ENCODE measurements around the gene TNFRSF13B. TPM values are rescaled to one million over a fixed set of nuclear protein-coding genes. Genes with fewer than 3 reads are reported as not detected.
"Not testable (repeated sequence)": the region's sequence is repeated elsewhere in the genome, so short reads cannot be mapped to it uniquely, and the experiment has no call there.

Gene TNFRSF13B
- total and polyA plus RNA-seq, 10 of the 15 experiments (the other 5 are each of a cell fraction or from before 2014, with no cell fraction given) = 15.5 to 231 (median 119) TPM

- H3K4me2 ChIP-seq (ENCODE audit: control insufficient read depth, insufficient read depth); H3K9me3 ChIP-seq (replicated peaks; ENCODE audit: control insufficient read depth, insufficient read depth, low read length); H4K20me1 ChIP-seq (ENCODE audit: control insufficient read depth, insufficient read depth); intact Hi-C loops (cut with micrococcal nuclease; ENCODE audit: unreplicated experiment); H3K4me3 ChIP-seq; H3K4me1 ChIP-seq (ENCODE audit: control insufficient read depth, insufficient read depth, low read length); H3K27ac ChIP-seq (ENCODE audit: control insufficient read depth, insufficient read depth); H3K27me3 ChIP-seq (replicated peaks in 1 of 2; ENCODE audit: control insufficient read depth in 2 of 2, insufficient read depth in 2 of 2, low read length in 1 of 2); H2AFZ ChIP-seq (ENCODE audit: control insufficient read depth, low read depth, low read length); in situ Hi-C loops (cut with MboI); DNase-seq (ENCODE audit: low read depth, low spot score); RAD21 ChIA-PET (ENCODE audit: unreplicated experiment); CTCF ChIA-PET; FAIRE-seq; ATAC-seq; POLR2A ChIA-PET; H3K9ac ChIP-seq (ENCODE audit: control insufficient read depth, insufficient read depth, low read length); H3K36me3 ChIP-seq (ENCODE audit: control insufficient read depth in 2 of 2, insufficient read depth in 2 of 2, low read length in 1 of 2); BruUV-seq (replicated peaks); H3K79me2 ChIP-seq (ENCODE audit: control insufficient read depth, insufficient read depth, low read length): not testable (repeated sequence)
- SMC1A ChIA-PET (ENCODE audit: uncharacterized antibody, unreplicated experiment) = interaction anchor here (1.0 kb wide), 1 partner anchor 14 kb away, joined by 3 read pairs; no protein-coding TSS in a partner anchor
- 33% methylated on average over 12 of the region's 14 CpGs for WGBS (ENCODE audit: insufficient coverage, insufficient replicate concordance, low lambda C conversion rate, missing lambda C conversion rate)
Measured at GRCh38 chr17:17013828-17014747, 42.2 kb upstream of the TNFRSF13B start.

GRCh38 chr17:17011043-17011907, 39.4 kb upstream of the TNFRSF13B start:
- RAD21 ChIA-PET (ENCODE audit: unreplicated experiment); H3K4me1 ChIP-seq (ENCODE audit: control insufficient read depth, insufficient read depth, low read length); H3K4me3 ChIP-seq; H3K79me2 ChIP-seq (ENCODE audit: control insufficient read depth, insufficient read depth, low read length); H3K36me3 ChIP-seq (ENCODE audit: control insufficient read depth in 2 of 2, insufficient read depth in 2 of 2, low read length in 1 of 2); intact Hi-C loops (cut with micrococcal nuclease; ENCODE audit: unreplicated experiment); ATAC-seq; in situ Hi-C loops (cut with MboI); H3K27me3 ChIP-seq (replicated peaks in 1 of 2; ENCODE audit: control insufficient read depth in 2 of 2, insufficient read depth in 2 of 2, low read length in 1 of 2); FAIRE-seq; H3K4me2 ChIP-seq (ENCODE audit: control insufficient read depth, insufficient read depth); DNase-seq (ENCODE audit: low read depth, low spot score); POLR2A ChIA-PET; BruUV-seq (replicated peaks); SMC1A ChIA-PET (ENCODE audit: uncharacterized antibody, unreplicated experiment); H3K9ac ChIP-seq (ENCODE audit: control insufficient read depth, insufficient read depth, low read length); H2AFZ ChIP-seq (ENCODE audit: control insufficient read depth, low read depth, low read length); CTCF ChIA-PET; H4K20me1 ChIP-seq (ENCODE audit: control insufficient read depth, insufficient read depth); H3K9me3 ChIP-seq (replicated peaks; ENCODE audit: control insufficient read depth, insufficient read depth, low read length); H3K27ac ChIP-seq (ENCODE audit: control insufficient read depth, insufficient read depth): not testable (repeated sequence)
- 0% methylated on average over 1 of the region's 12 CpGs for WGBS (ENCODE audit: insufficient coverage, insufficient replicate concordance, low lambda C conversion rate, missing lambda C conversion rate)

- 58% methylated on average over 5 of the region's 12 CpGs for WGBS (ENCODE audit: insufficient coverage, insufficient replicate concordance, low lambda C conversion rate, missing lambda C conversion rate)
Measured at GRCh38 chr17:17010545-17011034, 38.7 kb upstream of the TNFRSF13B start.

More at GRCh38 chr17:17010545-17011034, 38.7 kb upstream of the TNFRSF13B start:
- H3K27ac ChIP-seq (ENCODE audit: control insufficient read depth, insufficient read depth); H3K4me1 ChIP-seq (ENCODE audit: control insufficient read depth, insufficient read depth, low read length); H3K4me3 ChIP-seq; H2AFZ ChIP-seq (ENCODE audit: control insufficient read depth, low read depth, low read length); H3K9ac ChIP-seq (ENCODE audit: control insufficient read depth, insufficient read depth, low read length); POLR2A ChIA-PET; DNase-seq (ENCODE audit: low read depth, low spot score); in situ Hi-C loops (cut with MboI); H3K9me3 ChIP-seq (replicated peaks; ENCODE audit: control insufficient read depth, insufficient read depth, low read length); ATAC-seq; H3K4me2 ChIP-seq (ENCODE audit: control insufficient read depth, insufficient read depth); SMC1A ChIA-PET (ENCODE audit: uncharacterized antibody, unreplicated experiment); H3K79me2 ChIP-seq (ENCODE audit: control insufficient read depth, insufficient read depth, low read length); BruUV-seq (replicated peaks); H3K27me3 ChIP-seq (replicated peaks in 1 of 2; ENCODE audit: control insufficient read depth in 2 of 2, insufficient read depth in 2 of 2, low read length in 1 of 2); RAD21 ChIA-PET (ENCODE audit: unreplicated experiment); FAIRE-seq; CTCF ChIA-PET; H4K20me1 ChIP-seq (ENCODE audit: control insufficient read depth, insufficient read depth); intact Hi-C loops (cut with micrococcal nuclease; ENCODE audit: unreplicated experiment); H3K36me3 ChIP-seq (ENCODE audit: control insufficient read depth in 2 of 2, insufficient read depth in 2 of 2, low read length in 1 of 2): not testable (repeated sequence)
